ENCODE results near the gene RERE.

RERE gene

GRCh38 chr1:8376358-8376840, 441.0 kb downstream of the RERE start:
- TF ChIP-seq, protein P1, sequence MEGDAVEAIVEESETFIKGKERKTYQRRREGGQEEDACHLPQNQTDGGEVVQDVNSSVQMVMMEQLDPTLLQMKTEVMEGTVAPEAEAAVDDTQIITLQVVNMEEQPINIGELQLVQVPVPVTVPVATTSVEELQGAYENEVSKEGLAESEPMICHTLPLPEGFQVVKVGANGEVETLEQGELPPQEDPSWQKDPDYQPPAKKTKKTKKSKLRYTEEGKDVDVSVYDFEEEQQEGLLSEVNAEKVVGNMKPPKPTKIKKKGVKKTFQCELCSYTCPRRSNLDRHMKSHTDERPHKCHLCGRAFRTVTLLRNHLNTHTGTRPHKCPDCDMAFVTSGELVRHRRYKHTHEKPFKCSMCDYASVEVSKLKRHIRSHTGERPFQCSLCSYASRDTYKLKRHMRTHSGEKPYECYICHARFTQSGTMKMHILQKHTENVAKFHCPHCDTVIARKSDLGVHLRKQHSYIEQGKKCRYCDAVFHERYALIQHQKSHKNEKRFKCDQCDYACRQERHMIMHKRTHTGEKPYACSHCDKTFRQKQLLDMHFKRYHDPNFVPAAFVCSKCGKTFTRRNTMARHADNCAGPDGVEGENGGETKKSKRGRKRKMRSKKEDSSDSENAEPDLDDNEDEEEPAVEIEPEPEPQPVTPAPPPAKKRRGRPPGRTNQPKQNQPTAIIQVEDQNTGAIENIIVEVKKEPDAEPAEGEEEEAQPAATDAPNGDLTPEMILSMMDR (IDR thresholded peaks at IDR 0.05; ENCODE audit: extremely low read depth, missing control alignments): no peak
- DNase-seq (ENCODE audit: low spot score): no peak

GRCh38 chr1:8374812-8375211, 442.6 kb downstream of the RERE start:
- DNase-seq (ENCODE audit: low spot score): no peak
- TF ChIP-seq, protein P1 (IDR thresholded peaks at IDR 0.05; ENCODE audit: extremely low read depth, missing control alignments): no peak

DNA sequence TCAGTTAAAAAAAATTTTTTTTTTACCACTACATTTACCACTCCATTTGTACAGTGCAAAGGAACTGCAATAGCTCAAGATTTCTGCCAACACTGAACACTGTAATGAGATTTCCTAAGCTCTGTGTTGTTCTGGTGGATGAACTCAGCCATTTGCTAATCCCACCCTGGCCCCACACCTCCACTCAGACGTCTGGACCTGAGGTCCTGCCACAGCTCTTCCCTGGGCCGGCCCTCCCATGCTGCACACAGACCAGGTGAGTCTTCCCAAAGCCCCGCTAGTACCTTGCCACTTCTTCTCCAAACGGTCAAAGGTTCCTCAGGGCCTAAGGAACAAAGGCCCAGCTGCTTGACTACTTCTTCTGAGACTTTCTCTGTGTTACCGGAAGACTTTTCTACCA, 443.1 kb downstream of the RERE start:
- DNase-seq (ENCODE audit: low spot score): no peak
- TF ChIP-seq, protein P1 (IDR thresholded peaks at IDR 0.05; ENCODE audit: extremely low read depth, missing control alignments): no peak

DNA sequence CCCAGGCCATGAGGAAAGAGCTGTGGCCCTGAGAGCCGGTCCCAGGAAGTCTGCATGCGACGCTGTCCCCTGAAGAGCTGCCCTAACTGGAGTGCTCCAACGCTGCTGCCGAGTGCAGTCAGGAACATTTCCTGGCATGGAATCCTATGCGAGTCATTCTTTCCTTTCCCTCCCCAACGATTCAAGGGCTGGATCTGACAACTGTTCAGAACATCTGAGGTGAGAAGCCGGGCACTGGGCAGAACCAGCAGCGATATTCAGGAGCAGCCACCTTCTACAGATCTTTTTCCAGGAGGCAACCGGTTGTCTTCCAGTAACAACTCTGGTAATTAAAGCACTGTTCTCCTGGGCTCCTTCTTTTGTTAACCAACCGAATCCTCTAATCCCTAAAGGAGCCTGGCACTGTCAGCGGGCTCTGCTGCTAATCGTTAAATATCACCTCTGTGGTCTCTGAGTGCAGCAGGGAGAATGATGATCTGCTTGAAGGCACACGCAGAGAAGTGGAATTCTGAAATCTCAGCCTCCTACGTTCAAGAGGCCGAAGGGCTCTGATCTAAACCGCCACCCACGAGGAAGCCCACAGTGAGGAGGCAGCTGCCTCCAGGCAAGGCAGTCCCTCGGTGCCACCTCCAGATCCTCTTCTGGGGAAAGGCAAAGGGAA, 443.7 kb downstream of the RERE start:
- no peak for DNase-seq (ENCODE audit: low spot score)
- TF ChIP-seq, protein P1 (IDR thresholded peaks at IDR 0.05; ENCODE audit: extremely low read depth, missing control alignments): no peak

GRCh38 chr1:8373125-8373524, 444.3 kb downstream of the RERE start:
- TF ChIP-seq, protein P1 (IDR thresholded peaks at IDR 0.05; ENCODE audit: extremely low read depth, missing control alignments): no peak
- DNase-seq (ENCODE audit: low spot score): no peak

- no peak for DNase-seq (ENCODE audit: low spot score)
- TF ChIP-seq, protein P1 (IDR thresholded peaks at IDR 0.05; ENCODE audit: extremely low read depth, missing control alignments): no peak
These were observed 446.0 kb downstream of the RERE start for GRCh38 chr1:8371372-8371991.

GRCh38 chr1:8370905-8371315, 446.5 kb downstream of the RERE start:
- no peak for DNase-seq (ENCODE audit: low spot score)
- TF ChIP-seq, protein P1 (IDR thresholded peaks at IDR 0.05; ENCODE audit: extremely low read depth, missing control alignments): no peak
